ENCODE results near the gene CHD5.

Gene CHD5

DNA sequence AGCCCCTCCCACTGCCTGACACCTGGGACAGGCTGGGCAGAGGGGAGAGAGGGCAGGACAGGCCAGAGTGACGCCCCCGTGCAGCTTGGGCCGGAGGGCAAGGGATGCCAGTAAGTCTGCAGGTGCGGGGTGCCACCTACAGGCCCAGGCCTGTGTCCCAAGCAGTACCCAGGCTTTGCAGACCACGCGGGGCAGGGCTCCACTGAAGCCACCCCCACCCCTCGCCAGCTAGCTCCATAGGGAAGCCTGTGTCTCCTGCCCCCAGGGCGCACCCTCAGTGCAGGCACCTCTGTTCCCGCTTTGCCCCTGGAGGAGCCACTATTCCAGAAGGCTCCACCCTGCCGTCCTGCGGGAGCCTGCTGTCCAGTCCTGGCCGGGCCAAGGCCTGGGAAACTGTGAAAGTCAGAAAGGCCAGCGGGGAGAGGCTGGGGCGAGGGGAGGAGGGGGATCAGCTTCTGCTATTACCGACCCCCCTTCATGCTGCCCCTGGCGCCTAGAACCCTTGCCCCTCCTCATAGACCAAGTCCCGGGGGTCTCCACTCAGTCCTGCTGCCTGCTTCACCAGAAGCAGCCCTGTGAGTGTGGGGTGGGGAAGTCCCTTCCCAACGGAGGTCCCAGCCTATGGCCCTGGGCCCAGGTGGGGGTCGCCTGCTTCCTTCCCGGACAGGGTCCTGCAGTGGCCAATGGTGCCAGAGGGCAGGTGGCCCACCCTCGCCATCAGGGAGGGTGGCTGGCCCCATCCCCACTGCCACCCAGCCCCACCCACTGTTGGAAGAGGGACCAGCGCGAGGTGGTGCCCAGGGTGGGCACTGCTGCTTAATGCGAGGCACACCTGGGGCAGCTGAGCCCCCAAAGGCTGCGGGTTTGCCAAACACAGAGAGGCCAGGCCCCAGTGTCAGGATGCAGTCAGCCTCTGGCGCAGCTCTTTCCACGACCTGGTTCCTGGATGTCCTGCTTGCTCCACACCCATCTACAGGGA, 80.0 kb downstream of the CHD5 start:
- FAIRE-seq (no peak), DNase-seq (ENCODE audit: insufficient read length, low spot score) (no peak)
- no peak for TF ChIP-seq POLR2A (IDR thresholded peaks at IDR 0.05; ENCODE audit: low read depth, low read length)

DNA sequence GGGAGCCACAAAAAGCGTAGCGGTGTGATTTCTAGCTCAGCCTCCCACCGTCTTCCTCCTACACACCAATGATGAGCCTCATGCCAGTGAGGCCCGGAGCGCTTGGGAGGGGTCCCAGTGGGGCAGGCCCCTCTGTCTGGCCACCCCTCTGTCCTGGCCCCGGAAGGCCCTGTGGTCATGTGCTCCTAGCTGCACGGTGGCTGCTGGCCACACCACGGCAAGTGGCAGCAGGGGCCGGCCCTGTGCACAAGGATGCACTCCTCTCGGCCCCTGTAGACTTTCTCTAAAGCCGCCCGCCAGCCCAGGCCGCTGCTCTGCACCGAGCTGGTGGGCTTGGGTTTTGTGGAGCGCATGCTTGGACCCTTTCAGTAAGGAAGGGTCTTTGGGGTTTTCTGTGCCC, 80.8 kb downstream of the CHD5 start:
- FAIRE-seq (no peak), DNase-seq (ENCODE audit: insufficient read length, low spot score) (no peak)
- TF ChIP-seq POLR2A (IDR thresholded peaks at IDR 0.05; ENCODE audit: low read depth, low read length), result no peak

DNA sequence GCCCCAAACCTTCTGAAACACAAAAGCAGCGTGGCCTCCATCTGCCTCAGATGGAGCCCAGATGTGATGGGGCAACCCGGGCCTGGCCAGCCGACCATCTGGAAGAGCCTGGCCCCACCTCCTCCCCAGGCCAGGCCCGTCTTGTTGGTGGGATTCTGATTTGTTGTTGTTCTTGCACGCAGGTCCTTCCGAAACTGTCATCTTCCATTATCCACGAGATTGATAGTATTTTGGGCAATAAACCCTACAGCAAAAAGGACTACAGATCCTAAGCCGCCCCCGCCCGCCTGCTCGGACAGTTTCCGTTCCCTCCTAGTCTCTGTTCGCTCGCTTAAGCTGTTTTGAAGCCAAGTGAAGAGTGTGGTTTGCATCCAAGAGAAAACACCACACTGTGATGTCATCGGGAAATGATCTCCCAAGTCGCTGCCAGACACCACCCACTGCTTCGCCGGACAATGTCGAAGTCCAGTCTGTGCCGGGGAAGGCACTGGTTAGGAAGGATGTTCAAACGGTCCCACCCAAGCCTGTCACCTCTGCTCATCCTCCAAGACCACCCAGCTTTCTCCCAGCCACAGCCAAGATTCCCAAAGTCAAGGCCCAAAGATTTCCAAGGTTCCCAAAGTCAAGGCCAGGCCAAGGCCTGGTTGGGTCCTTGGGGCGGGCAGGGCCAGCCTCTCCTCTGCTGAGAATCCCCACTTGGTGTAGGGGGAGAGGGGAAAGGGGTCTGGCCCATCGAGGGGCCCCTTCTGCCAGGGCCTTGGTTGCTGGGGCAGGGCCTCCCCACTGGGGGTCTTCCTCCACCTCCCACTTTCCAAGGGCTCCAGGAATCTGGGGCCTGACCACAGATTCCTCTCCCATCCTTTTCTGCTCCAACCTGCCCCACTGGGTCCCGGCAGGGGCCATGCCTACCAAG, 81.6 kb downstream of the CHD5 start:
- FAIRE-seq, result no peak
- TF ChIP-seq POLR2A (IDR thresholded peaks at IDR 0.05; ENCODE audit: low read depth, low read length), result no peak
- no peak for DNase-seq (ENCODE audit: insufficient read length, low spot score)

GRCh38 chr1:6097824-6098223, 82.3 kb downstream of the CHD5 start:
- FAIRE-seq, result no peak
- no peak for TF ChIP-seq POLR2A (IDR thresholded peaks at IDR 0.05; ENCODE audit: low read depth, low read length)

GRCh38 chr1:6097117-6097595, 83.0 kb downstream of the CHD5 start:
- DNase-seq (ENCODE audit: insufficient read length, low spot score) (no peak), FAIRE-seq (no peak)
- no peak for TF ChIP-seq POLR2A (IDR thresholded peaks at IDR 0.05; ENCODE audit: low read depth, low read length)

More at GRCh38 chr1:6097824-6098223, 82.3 kb downstream of the CHD5 start:
- DNase-seq (ENCODE audit: insufficient read length, low spot score), result no peak

GRCh38 chr1:6096243-6097116, 83.6 kb downstream of the CHD5 start:
- TF ChIP-seq POLR2A (IDR thresholded peaks at IDR 0.05; ENCODE audit: low read depth, low read length), result no peak
- FAIRE-seq (no peak), DNase-seq (ENCODE audit: insufficient read length, low spot score) (no peak)

GRCh38 chr1:6095511-6096242, 84.4 kb downstream of the CHD5 start:
- TF ChIP-seq POLR2A (IDR thresholded peaks at IDR 0.05; ENCODE audit: low read depth, low read length), result no peak
- no peak for FAIRE-seq

GRCh38 chr1:6094801-6095505, 85.2 kb downstream of the CHD5 start:
- TF ChIP-seq POLR2A (IDR thresholded peaks at IDR 0.05; ENCODE audit: low read depth, low read length), result no peak
- no peak for DNase-seq (ENCODE audit: insufficient read length, low spot score)
- FAIRE-seq, result no peak

More at GRCh38 chr1:6095511-6096242, 84.4 kb downstream of the CHD5 start:
- DNase-seq (ENCODE audit: insufficient read length, low spot score), result no peak

GRCh38 chr1:6094246-6094645, 85.9 kb downstream of the CHD5 start:
- no peak for DNase-seq (ENCODE audit: insufficient read length, low spot score)
- FAIRE-seq, result no peak
- TF ChIP-seq POLR2A (IDR thresholded peaks at IDR 0.05; ENCODE audit: low read depth, low read length), result no peak

GRCh38 chr1:6093611-6094010, 86.5 kb downstream of the CHD5 start:
- FAIRE-seq (no peak), DNase-seq (ENCODE audit: insufficient read length, low spot score) (no peak)
- TF ChIP-seq POLR2A (IDR thresholded peaks at IDR 0.05; ENCODE audit: low read depth, low read length), result no peak

GRCh38 chr1:6093071-6093470, 87.0 kb downstream of the CHD5 start:
- no peak for DNase-seq (ENCODE audit: insufficient read length, low spot score)
- no peak for TF ChIP-seq POLR2A (IDR thresholded peaks at IDR 0.05; ENCODE audit: low read depth, low read length)
- FAIRE-seq, result no peak

DNA sequence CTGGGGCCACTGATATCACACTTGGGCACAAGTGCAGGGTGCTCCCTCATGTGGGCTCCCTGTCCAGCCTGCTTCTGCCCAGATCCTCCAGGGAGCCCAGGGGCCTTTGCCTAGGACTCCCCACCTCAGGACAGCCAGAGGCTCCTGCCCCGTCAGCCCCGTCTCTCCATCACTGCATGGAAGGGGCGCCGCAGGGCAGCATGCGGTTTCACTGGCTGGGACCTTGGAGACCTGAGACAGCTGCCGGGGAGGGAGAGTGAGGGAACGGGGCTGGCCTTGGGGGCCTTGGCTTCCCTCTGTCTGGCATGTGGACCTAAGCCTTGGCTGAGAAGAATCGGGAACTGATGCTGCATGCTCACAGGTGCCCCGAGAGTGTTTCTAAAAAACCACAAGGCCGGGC, 87.9 kb downstream of the CHD5 start:
- DNase-seq (ENCODE audit: insufficient read length, low spot score), result no peak
- no peak for FAIRE-seq
- no peak for TF ChIP-seq POLR2A (IDR thresholded peaks at IDR 0.05; ENCODE audit: low read depth, low read length)

Data from H54 (cell line).